EL (cell line): ENCODE data around the gene EXOC3L2.
A peak's percentile ranks its signal among the peaks of the same experiment; 100 is the strongest.
"Not testable (repeated sequence)": the region's sequence is repeated elsewhere in the genome, so short reads cannot be mapped to it uniquely, and the experiment has no call there.

Experiments
- DNase-seq: peaks from one replicate; pipeline ENCODE4 v3.0.0-alpha.2; 2016

Gene EXOC3L2

GRCh38 chr19:45255611-45256157 lies 10.5 kb upstream of the EXOC3L2 start:
- DNase-seq: no peak

GRCh38 chr19:45254044-45254531 lies 8.9 kb upstream of the EXOC3L2 start:
- DNase-seq: no peak

GRCh38 chr19:45253396-45254027 lies 8.3 kb upstream of the EXOC3L2 start:
- peak; percentile 21 for DNase-seq

GRCh38 chr19:45251452-45252354 lies 6.5 kb upstream of the EXOC3L2 start:
- DNase-seq: no peak

- DNase-seq: peak; percentile 62
These were observed 5.7 kb upstream of the EXOC3L2 start, which contains the start of gene MARK4 for GRCh38 chr19:45250832-45251451. Gene MARK4, plus strand, starts transcription at chr19:45251271. Its CDS starts 318 bp downstream, at chr19:45251589.

GRCh38 chr19:45250216-45250831 lies 5.1 kb upstream of the EXOC3L2 start:
- no peak for DNase-seq

GRCh38 chr19:45249261-45250033 lies 4.2 kb upstream of the EXOC3L2 start:
- DNase-seq: no peak

GRCh38 chr19:45247136-45247535 lies 1.9 kb upstream of the EXOC3L2 start:
- DNase-seq: no peak

GRCh38 chr19:45245826-45246225 lies 619 bp upstream of the EXOC3L2 start:
- no peak for DNase-seq

- DNase-seq: no peak
These were observed 943 bp downstream of the EXOC3L2 start for GRCh38 chr19:45244133-45244794.

GRCh38 chr19:45243144-45243732 lies 2.0 kb downstream of the EXOC3L2 start:
- no peak for DNase-seq

- no peak for DNase-seq
These were observed 6.7 kb downstream of the EXOC3L2 start for GRCh38 chr19:45238556-45238955.

- DNase-seq: no peak
These were observed 9.7 kb downstream of the EXOC3L2 start for GRCh38 chr19:45235485-45235884.

GRCh38 chr19:45234089-45234869 lies 10.9 kb downstream of the EXOC3L2 start:
- DNase-seq: no peak

GRCh38 chr19:45231891-45232290 lies 13.3 kb downstream of the EXOC3L2 start:
- DNase-seq: peak; percentile 23

GRCh38 chr19:45229056-45229455 lies 16.2 kb downstream of the EXOC3L2 start:
- not testable (repeated sequence) for DNase-seq

- DNase-seq: no peak
These were observed 20.6 kb downstream of the EXOC3L2 start for GRCh38 chr19:45224645-45225044.

GRCh38 chr19:45223879-45224278 lies 21.3 kb downstream of the EXOC3L2 start:
- DNase-seq: no peak

GRCh38 chr19:45222724-45223123 lies 22.5 kb downstream of the EXOC3L2 start:
- DNase-seq: no peak
